HG03097 (cell line): Measurements from ENCODE around the gene NPR2.
A peak's percentile ranks its signal among the peaks of the same experiment; 100 is the strongest.

ENCODE experiments used
- ATAC-seq: cut with Tn5 transposase; IDR thresholded peaks from one replicate; pipeline ENCODE4 v1.9.1; 2021; ENCODE audit not compliant: unreplicated experiment, low FRiP score

Gene NPR2

DNA sequence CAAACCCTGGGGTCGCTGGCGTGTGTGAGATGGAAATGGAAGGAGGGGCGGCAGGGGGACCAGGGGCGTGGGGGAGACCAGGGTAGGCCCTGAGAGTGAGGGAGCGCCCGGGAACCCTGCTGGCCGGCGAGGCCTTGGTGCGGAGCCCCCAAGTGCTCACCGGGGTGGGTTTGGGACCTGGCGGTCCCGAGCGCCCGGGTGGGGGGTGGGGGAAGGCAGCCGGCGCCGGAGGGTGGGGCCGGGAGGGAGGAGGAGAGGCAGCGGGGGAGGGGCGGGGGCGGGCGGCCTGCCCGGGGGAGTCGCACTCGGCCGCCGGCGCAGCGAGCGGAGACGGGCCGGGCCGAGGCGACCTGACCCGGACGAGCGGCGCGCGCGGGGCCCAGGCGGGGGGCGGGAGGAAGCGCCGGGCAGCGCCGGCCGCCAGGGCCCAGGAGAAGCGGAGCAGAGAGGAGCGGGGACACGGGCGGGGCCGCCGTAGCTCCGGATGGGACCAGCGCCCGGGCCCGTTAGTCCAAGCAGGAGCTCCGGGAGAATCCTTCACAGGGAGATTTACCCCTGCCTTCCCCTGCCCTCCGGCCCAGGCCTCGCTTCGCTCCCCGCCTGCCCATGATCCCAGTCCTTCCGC lies at the start of gene NPR2:
Gene NPR2, plus strand, starts transcription at position 295 of the 625 bp plus-strand sequence. CDS start 818 bp downstream, outside the sequence.
- no peak for ATAC-seq

DNA sequence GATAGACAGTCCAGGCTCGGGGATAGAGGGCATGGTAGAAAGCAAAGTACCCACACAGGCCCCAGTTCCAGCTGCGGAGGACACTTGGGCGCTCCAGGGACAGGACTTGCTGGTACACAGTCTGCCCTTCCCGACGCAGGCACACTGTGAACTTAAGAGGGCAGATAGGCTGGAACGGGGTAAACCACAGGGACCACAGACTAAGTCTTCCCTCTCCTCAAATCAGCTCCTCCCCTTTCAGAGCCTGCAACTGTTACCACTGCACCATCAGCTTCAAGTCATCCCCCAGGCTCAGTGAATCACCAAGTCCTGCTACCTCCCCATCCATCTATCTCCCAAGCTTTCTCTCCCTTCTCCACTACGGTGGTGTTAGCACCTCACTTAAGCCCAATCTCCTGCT lies 49.7 kb upstream of the NPR2 start:
- no peak for ATAC-seq

DNA sequence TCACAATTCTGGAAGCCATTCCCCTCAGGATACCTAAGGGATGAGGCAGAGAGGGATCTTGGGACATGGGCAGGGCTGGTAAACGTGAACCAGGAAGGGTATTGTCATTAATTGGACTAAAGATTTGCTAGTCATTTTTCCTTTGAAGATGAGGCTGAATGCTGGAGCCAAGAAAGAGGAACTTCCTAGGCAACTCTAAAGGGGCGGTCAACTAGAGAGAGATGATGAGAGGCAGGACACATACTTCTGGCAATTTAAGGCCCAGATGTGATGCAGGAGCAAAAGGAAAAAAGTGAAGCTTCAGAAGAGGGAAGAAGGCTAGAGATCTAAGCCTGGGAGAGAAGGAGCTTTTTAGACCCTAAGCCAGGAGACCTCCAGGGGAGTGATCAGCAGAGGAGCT lies 47.9 kb upstream of the NPR2 start:
- ATAC-seq, result no peak

DNA sequence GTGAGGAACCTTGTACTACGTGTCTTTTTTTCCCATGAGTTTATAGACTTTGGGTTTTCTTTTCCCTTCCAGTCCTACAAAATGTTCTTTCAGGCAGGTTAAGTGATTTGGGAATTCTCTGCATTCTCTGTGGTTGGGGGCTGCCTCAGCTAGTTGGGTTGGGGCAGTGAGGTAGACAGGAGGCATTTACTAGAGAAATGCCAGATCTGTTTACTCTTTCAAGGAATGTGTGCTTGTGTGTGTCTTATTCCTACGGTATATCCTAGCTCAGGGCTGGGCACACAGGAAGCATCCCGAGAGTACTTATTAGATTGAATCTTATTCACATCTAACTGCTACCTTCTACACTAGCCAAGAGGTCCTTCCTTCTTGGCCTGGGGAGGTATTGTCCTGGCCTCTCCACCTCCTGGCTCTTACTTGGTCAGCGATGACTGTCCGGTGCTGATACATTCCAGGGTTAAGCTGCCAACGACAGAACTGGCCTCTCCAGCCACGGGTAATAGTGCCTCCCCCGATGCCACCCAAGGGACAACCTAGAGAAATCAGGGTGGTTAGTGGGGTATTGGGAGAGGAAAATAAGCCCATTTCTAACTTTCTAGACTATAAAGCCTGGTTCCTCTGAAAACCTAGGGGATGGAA lies 47.4 kb upstream of the NPR2 start:
- no peak for ATAC-seq

DNA sequence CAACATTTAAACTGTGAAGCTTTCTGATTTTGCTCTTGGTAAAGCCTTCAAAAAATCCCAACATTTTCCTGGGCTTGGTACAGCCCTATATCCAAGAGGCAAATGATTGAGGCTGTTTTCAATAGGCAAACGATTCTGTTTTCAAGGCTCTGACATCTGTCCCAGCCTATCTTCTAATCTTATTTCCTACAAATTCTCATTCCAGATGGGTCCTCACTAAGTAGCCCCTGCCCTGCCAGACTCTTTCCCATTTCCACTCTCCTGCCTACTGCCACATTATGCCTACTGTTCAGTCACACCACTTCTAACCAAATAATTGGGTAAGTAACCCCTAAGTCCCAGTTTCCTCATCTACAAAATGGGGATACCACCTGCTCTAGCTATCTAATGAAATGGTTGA lies 45.8 kb upstream of the NPR2 start:
- ATAC-seq, result no peak

DNA sequence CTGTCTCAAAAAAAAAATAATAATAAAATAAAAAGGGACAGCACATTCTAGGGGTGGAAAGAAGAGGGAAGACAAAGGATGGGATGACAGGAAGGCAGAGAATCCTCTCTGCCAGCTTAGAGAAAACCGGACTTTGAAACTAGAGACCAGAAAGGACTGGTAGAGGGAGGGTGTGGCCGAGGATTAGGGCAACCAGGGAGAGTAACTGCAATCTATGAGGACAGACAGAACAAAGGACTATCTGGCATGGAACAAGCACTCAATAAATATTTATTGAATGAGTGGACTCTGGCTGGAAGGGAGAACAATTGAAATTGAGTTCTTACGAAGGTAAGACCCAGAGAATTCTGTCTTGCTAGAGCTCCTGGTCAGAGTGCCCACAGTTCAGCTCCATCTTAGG lies 44.8 kb upstream of the NPR2 start:
- ATAC-seq, result no peak

DNA sequence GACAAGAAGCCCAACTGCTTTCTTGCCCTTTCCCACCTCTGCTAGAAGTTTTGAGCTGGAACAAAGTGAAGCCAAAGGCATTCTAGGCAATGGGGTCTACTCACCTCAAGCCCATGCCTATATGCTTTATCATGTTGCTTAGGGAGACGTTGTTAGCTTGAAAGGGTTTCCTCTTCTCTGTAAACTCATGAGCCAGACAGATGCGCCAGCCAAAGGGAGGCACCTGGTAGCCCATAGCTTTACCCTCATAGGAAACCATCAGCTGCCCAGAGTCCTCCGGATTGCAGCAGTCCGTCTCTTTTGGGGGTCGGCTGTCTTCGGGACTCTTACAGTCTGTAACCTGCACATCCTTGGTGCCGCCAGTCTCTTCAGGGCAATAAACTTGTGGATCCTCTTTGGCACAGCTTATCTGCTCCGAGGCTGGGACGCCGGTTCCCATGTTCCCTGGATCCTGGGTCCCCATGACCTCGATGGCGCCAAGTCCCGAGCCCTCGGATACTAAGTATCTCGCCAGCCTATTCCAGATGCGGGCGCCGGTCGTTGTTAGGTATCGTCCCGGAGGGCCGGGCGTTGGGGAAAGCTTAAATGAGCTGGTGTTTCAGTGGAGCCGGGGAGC lies 43.0 kb upstream of the NPR2 start:
- peak; percentile 2 for ATAC-seq

DNA sequence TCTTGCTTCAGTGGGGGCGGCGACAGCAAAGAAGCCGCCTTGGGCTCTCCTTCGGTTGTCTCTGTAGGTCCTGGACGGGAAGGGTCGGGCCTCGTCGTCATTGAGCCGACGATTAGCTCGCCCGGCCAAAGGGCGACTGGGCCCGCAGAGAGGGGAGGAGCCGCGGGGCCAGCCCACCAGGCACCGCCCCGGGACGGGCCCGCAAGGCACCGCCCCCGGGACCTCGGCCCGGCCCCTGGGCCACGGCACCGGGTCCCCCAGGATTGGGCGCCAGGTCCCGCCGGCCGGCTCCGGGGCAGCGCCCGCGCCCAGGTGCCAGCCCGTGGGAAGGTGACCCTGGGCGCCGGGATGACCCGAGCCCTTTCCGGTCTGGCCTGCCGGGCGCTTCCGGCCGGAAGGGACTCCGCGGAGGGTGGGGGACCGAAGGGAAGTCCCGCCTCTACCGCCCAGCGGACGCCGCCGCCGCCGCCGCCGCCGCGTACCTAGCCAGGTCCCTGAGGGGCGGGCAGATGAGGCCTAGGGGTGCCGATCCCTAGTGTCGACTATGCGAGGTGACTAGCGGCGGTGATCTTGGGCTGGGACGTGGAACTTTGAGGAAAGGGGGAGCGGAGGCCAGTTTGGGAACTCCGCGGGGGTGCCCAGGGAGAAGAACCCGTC lies 42.4 kb upstream of the NPR2 start, which contains the start of the genes GBA2 and RGP1:
Gene GBA2, minus strand, starts transcription at position 371 of the 657 bp plus-strand sequence. CDS start 524 bp downstream, outside the sequence.
Gene RGP1, plus strand, starts transcription at position 430 of the 657 bp plus-strand sequence. CDS start 469 bp downstream, outside the sequence.
- ATAC-seq, result peak; percentile 49

DNA sequence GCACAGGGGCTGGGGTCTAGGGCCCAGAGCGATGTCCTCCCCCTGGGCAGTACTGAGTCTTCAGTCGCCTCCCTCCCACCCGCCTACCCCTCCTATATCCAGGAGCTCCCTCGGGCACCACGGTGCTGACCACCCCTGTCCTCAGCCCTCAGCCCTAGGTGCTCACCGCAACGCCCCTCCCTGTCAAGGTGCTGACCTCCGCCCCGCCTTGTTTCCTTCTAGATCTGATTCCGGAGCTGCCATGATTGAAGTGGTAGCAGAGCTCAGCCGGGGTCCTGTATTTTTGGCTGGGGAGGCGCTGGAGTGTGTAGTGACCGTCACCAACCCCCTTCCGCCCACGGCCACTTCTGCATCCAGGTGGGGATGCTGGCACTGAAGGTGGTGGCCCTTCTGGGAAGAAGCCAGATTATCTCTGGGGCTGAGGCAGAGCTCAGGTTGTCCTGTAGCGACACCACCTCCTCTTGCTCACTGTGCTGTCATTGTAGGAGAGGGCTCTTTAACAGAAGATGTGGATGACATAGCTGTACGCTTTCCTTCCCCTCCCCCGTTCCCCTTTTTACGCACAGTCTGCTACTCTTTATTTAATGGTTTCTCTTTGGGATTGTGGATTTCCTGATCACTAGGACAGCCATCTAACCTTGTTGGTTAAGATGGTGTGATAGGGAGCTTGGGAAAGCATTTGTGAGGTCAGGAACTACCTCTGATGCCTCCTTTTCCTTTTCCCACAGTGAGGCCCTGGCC lies 41.7 kb upstream of the NPR2 start:
- peak; percentile 18 for ATAC-seq

DNA sequence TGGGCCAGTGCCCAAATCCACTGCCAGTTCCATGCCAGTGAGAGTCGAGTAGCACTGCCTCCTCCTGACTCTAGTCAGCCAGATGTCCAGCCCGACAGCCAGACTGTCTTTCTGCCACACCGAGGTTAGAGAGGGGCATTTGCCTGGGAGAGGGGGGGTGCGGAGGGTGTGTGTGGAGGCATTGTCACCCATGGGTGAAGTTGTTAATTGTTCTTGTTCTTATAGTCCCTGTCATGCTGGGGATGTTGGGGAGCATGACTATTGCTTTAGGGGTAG lies 41.2 kb upstream of the NPR2 start:
- no peak for ATAC-seq

DNA sequence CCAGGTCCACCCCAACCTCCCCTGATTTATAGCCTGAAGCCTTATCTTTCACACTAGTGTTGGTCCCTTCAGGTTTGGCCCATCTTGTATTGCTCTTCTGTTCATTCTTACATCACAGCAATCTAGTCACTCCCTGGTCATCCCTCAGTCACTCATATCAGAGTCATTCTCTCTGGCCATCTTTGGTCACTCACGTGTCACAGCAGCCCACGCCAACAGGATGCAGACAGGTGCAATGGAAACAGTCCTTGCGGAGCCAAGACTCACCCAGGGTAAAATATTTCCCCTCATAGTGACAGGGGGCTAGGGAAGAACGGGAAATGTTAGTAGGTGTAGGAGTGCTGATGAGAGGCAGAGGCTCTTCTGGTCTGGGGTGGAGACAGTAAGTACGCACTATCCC lies 37.9 kb upstream of the NPR2 start:
- no peak for ATAC-seq

DNA sequence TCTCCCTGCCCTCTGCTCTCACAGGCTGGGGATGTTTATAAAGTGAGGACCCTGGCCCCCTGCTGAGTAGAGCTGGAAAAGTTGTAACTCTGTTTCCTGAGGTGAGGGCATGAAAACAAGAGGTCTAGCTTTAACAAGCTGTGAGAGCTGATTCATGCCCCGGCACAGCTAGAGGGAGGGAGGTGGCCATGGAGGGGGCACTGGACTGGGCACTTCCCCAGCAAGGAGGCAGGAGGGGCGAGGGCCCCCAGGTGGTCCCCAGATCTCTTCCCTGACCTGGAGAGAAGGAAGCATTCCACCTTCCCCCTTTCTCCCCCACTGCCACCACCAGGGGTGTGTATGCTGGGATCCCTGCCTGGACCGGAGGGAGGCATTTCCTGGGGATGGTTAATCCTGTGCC lies 37.1 kb upstream of the NPR2 start, which contains the start of gene MSMP:
Gene MSMP, minus strand, starts transcription at position 13 of the 400 bp plus-strand sequence. CDS start 147 bp downstream, outside the sequence.
- no peak for ATAC-seq

DNA sequence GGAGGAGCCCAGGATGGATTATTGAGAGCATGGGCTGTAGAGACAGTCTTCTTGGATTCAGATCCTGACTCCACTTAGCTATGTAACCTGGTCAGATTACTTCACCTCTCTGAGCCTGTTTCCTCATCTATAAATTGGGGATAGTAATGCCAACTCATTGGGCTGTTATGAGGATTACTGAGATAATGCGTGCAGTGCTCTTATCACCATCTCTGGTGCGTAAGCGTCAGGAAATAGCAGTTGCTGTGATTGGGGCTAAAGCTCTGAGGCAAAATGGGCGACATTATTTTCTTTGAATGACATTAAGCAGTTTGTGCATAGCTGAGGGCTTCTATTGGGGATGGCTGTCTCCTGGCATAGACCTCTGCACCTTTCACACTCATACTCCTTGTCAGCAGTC lies 36.3 kb upstream of the NPR2 start:
- no peak for ATAC-seq

DNA sequence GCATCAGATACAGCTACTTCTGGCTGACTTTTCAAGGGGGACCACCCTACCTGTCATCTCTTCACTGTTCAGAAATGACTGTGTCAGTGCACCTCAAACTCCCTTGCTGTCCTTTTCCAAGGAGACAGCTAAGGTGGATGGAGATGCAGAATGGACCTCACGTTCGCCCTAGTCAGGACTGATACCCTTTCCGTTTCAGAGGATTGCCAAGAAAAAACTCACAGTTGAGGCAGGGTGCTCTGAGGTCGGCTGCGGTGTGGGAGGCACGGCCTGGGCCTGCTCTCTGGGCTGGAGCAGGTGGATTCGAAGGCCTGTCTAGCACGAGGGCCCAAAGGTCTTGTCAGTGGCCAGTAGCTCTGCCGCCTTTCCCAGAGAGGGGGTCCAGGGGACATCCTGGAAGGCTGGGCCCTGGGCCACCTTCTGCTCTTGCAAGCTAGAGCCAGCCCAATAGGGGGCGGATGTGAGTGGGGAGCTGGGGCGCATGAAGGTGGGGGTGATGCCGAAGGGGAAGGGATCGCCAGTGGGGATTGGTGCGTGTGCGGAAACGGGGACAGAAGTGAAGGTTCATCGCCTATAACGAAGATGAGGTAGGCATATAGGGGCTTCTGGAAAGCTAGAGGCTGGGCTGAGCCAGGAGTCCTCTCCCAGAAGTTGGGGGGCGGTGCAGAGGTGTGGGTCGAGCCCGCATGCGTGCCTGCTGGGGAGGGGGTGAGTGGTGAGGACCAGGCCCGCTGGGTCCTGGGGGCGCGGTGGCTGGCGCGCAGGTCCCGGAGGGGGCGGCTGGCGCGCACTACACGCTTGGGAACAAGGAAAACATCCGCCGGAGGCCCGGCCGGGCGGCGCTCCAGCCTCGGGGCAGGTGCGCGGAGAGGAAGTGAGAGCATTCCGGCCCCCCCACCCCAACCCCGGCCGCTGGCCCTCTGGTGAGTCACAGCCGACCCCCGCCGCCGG lies 34.8 kb upstream of the NPR2 start:
- peak; percentile 55 for ATAC-seq

DNA sequence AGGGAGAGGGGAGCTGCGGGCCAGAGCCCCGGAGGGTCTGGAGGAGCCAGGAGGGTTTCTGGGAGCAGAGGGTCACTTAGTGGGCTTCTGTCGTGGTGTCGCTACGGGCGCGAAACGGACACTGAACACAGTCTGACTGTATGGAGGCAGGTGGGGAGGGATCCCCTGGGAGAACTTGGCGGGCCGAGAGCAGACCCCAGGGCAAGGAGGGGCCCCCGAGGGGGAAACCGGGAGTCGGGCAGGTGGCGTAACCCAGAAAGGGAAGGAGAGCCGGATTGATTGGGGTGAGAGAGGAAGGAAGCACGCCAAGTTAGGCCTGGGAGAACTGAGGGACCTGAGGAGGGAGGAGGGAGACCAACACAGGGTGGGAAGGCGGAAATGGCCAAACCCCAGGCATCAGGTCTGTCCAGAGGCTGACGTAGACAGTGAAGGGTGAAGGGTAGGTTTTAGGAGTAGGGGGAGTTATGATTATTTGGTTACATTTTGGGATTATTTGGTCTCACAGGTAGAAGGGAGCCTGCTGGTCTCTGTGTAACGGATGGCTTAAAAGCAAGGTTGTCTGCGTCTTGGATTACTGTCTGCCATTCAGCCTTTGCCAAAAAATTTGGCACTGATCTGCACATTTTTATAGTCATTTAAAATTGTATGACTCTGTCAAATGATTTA lies 34.0 kb upstream of the NPR2 start:
- ATAC-seq, result peak; percentile 39

DNA sequence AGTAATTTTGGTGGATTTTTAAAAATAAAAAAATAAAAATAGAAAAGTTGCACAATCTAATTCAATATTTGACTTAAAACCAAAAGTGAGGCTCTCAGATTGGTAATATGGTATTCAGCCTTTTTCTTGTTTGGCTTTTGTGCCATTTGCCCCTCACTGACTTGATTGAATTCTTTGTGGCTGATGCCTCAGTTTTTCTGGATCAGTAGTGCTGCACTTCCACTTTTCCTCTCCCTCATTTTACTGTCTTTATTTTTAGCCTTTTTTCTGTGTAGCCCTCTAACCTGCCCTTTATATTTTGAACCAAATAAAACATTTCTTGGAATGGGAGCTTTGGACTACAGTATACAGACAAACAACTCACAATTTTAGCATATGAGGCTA lies 33.5 kb upstream of the NPR2 start:
- ATAC-seq, result no peak

DNA sequence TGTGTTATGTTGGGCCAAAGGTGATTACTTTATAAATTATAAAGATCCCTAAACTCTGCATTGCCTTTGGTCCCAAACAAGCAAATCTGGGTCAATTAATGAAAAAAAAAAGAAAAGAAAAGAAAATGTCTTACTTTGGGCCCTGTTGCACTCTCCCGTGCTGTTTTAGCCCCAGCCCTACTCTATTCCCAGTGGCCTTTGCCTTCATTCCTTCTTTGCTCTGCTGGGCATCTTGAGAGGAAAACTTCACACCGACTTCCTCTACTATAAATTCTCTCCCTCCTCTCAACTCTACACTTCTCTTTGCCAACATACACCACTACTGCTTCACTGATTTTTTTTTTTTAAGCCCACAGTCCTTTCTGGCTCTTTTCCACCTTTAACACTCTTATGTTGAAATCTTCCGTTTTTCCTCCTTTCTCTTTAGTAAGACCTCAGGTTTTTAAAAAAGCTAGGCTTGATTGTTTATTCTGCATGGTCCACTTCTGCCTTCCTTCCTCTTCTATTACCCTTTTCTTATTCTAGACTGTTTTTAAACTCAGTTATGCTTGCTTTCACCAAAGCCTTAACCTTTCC lies 32.8 kb upstream of the NPR2 start:
- ATAC-seq, result no peak

DNA sequence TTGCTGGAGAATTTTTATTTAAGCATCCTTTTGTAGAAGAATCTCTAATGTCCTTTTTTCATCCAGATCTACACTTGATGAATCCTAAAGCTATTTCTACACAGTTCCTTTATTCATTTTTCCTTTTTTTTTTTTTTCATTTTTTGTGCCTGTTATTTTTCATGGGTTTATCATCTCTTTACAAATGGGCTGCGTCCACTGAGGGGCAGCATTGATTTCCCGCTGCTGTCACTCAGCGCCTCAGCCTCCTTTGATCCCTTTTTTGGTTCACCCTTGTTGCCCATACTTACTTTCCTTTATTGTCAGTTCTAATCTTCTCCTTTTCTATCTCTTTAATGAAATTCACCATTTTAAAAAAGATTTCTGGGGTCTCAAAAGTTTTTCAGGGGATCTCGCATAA lies 31.6 kb upstream of the NPR2 start:
- ATAC-seq, result no peak

DNA sequence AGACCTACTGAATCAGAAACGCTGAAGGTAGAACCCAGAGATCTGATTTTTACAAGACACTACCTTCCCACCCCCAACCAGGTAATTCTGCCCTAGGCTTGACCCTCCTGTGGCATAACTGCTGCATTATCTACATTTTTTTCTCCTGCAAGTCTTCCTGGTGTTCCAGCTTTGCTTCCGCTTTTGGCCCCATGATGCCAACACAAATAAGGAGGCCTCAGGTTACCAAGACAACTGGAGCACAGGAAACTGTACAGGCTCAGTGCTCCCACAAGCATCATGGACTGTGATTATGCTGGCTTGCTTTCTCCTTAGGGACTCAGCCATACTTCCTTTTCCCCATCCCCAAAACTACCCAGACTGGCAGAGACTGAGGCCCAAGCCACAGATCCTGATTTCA lies 30.7 kb upstream of the NPR2 start:
- ATAC-seq, result no peak
